Upper lobe of right lung (tissue), 1 donor: ENCODE measurements around the gene CPN2. TPM values are rescaled to one million over a fixed set of nuclear protein-coding genes. Genes with fewer than 3 reads are reported as not detected.

Experiments
- ATAC-seq: fragments of 200-7000 bp; cut with Tn5 transposase; one replicate; pipeline ENCODE4 v1.9.1; 2020; ENCODE audit warnings: mild to moderate bottlenecking, moderate library complexity
- DNase-seq: peaks from one replicate; pipeline ENCODE4 v3.0.0-alpha.2; 2020
- H3K27ac ChIP-seq: fragments of 200-600 bp; one replicate; pipeline ENCODE4 v1.8.0; 2022
- H3K27me3 ChIP-seq: fragments of 200-600 bp; one replicate; pipeline ENCODE4 v1.8.0; 2022; ENCODE audit warnings: mild to moderate bottlenecking
- H3K36me3 ChIP-seq: fragments of 200-600 bp; one replicate; pipeline ENCODE4 v1.8.0; 2022
- H3K4me1 ChIP-seq: fragments of 200-600 bp; one replicate; pipeline ENCODE4 v1.8.0; 2022
- H3K4me3 ChIP-seq: fragments of 200-600 bp; one replicate; pipeline ENCODE4 v1.8.0; 2022; ENCODE audit warnings: mild to moderate bottlenecking
- H3K9me3 ChIP-seq: fragments of 200-600 bp; one replicate; pipeline ENCODE4 v1.8.0; 2022
- intact Hi-C: fragments of 100-400 bp; cut with DNase I; formaldehyde crosslinking; loops from one replicate; pipeline ENCODE4 v1.11.0; 2022
- total RNA-seq: library from RNA; stranded (reverse); fragmentation: NEBNext Ultra II Directional; extraction: Animal tissue kit (Norgen Biotek cat#: 25700); gene quantifications from one replicate; pipeline ENCODE4 v1.2.1, GENCODE V29; 2021
- TF ChIP-seq, protein P1 (sequence below): fragments of 200-600 bp; IDR thresholded peaks from one replicate; pipeline ENCODE4 v1.8.0; 2022; ENCODE audit warnings: antibody characterized with exemption
- donor health status: DM: no; HTN: yes; CAD: no; lungs with severe emphysema.

Gene CPN2
- total RNA-seq, 1 donor from 2014 or later: not detected

GRCh38 chr3:194328942-194329582 is 22.1 kb downstream of the CPN2 start:
- DNase-seq (no peak), ATAC-seq (no peak)
- no peak overlapping the region for H3K27ac ChIP-seq
- TF ChIP-seq, protein P1, sequence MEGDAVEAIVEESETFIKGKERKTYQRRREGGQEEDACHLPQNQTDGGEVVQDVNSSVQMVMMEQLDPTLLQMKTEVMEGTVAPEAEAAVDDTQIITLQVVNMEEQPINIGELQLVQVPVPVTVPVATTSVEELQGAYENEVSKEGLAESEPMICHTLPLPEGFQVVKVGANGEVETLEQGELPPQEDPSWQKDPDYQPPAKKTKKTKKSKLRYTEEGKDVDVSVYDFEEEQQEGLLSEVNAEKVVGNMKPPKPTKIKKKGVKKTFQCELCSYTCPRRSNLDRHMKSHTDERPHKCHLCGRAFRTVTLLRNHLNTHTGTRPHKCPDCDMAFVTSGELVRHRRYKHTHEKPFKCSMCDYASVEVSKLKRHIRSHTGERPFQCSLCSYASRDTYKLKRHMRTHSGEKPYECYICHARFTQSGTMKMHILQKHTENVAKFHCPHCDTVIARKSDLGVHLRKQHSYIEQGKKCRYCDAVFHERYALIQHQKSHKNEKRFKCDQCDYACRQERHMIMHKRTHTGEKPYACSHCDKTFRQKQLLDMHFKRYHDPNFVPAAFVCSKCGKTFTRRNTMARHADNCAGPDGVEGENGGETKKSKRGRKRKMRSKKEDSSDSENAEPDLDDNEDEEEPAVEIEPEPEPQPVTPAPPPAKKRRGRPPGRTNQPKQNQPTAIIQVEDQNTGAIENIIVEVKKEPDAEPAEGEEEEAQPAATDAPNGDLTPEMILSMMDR: no peak
- no peak overlapping the region for H3K4me3 ChIP-seq
- peaks cover 14% of the 10 kb centered on the region for H3K27me3 ChIP-seq
- H3K9me3 ChIP-seq: no peaks in the 10 kb centered on the region
- H3K4me1 ChIP-seq: peaks cover 10% of the 10 kb centered on the region
- no peaks in the 10 kb centered on the region for H3K36me3 ChIP-seq
- intact Hi-C loops: no loop called here

DNA sequence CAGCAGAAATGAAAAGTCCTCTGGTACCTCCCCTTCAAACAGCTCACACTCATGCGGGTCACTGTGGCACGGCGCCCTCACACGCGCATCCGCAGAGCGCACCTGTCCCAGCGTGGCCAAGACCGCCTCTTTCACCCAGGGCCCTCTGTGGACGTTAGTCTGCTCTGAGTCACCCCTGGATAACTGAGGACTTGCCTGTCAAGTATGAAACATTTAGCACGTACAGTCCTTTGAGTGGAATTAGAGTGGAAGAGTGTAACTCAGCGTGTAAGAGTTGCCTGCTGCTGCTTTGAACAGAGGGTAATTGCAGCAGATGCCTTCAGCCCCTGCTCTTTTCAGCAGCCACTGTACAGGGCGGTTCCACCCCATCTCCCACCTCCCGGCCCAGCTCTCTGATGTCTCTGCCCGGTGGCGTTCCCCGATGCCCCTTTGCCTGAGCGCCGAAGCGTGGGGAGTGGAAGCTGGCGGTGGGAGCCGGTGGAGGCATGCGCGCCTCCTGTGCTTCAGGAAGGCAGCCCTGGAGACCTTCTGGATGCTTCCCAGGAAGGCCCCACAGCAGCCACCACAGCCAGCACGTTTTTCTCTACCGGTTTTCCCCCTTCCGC is 23.0 kb downstream of the CPN2 start:
- no peak overlapping the region for H3K4me3 ChIP-seq
- H3K4me1 ChIP-seq: peaks cover 6% of the 10 kb centered on the region
- H3K27me3 ChIP-seq: peaks cover 9% of the 10 kb centered on the region
- no peak overlapping the region for H3K27ac ChIP-seq
- TF ChIP-seq, protein P1: no peak
- intact Hi-C loops: no loop called here
- H3K9me3 ChIP-seq: no peaks in the 10 kb centered on the region
- H3K36me3 ChIP-seq: no peaks in the 10 kb centered on the region
- ATAC-seq (no peak), DNase-seq (no peak)

DNA sequence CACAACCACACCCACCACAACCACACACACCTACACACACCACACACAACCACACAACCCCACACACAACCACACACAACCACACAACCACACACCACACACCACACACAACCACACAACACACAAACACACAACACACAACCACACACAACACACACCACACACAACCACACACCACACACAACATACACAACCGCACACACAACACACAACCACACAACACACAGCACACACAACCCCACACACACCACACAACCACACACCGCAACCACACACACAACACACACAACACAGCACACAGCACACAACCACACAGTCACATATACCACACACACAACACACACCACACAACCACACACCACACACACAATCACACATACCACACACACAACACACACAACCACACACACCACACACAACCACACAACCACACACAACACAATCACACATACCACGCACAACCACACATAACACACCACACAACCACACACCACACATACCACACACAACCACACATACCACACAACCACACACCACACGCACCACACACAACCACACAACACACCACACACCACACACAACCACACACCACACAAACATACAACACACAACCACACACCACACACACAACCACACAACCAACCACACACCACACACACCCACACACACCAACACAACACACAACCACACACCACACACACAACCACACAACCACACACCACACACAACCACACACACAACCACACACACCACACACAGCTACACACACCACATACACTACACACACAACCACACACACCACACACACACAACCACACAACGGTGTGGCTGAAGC is 23.7 kb downstream of the CPN2 start:
- TF ChIP-seq, protein P1: no peak
- Histone ChIP-seq H3K4me1 (peaks cover 6% of the 10 kb centered on the region), H3K9me3 (no peaks in the 10 kb centered on the region), H3K27me3 (peaks cover 2% of the 10 kb centered on the region), H3K4me3 (no peak overlapping the region), H3K27ac (no peak overlapping the region), H3K36me3 (no peaks in the 10 kb centered on the region)
- DNase-seq: no peak
- no peak for ATAC-seq
- intact Hi-C loops: no loop called here

GRCh38 chr3:194326968-194327217 is 24.2 kb downstream of the CPN2 start:
- DNase-seq (no peak), ATAC-seq (no peak)
- TF ChIP-seq, protein P1: no peak
- no peak overlapping the region for H3K4me3 ChIP-seq
- intact Hi-C loops: no loop called here
- no peaks in the 10 kb centered on the region for H3K27me3 ChIP-seq
- H3K4me1 ChIP-seq: peaks cover 6% of the 10 kb centered on the region
- no peaks in the 10 kb centered on the region for H3K36me3 ChIP-seq
- H3K9me3 ChIP-seq: no peaks in the 10 kb centered on the region
- no peak overlapping the region for H3K27ac ChIP-seq

DNA sequence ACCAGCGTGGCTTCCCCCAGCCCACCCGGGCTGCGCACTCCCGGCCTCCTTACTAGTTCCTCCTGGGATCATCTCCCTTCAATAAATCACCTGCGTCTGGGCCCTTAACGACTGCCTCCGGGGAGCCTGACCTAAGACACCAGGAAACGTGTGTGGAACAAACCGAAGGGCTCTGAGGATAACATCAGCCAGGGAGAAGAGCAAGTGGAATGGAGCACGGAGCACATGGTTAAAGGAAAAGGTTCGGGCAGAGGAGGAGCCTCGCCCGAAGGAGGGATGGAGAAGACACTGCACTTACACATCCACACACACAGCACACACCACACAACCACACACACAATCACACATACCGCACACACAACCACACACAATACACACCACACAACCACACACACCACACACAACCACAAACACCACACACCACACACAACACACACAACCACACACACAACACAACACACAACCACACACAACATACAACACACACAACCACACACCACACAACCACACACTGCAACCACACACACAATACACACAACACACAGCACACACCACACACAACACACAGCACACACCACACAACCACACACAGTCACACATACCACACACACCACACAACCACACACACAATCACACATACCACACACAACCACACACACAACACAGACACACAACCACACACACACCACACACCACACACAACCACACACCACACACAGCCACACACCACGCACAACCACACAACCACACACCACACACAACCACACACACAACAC is 24.7 kb downstream of the CPN2 start:
- TF ChIP-seq, protein P1: no peak
- H3K36me3 ChIP-seq: no peaks in the 10 kb centered on the region

More for the DNA sequence above, 24.7 kb downstream of the CPN2 start:
- peaks cover 6% of the 10 kb centered on the region for H3K4me1 ChIP-seq
- H3K27me3 ChIP-seq: no peaks in the 10 kb centered on the region
- H3K27ac ChIP-seq: no peak overlapping the region
- DNase-seq (no peak), ATAC-seq (no peak)
- H3K4me3 ChIP-seq: no peak overlapping the region
- intact Hi-C loops: no loop called here
- H3K9me3 ChIP-seq: no peaks in the 10 kb centered on the region
